AG09319 (cell line): ENCODE results near the gene ULK1.
"Not testable (repeated sequence)": the region's sequence is repeated elsewhere in the genome, so short reads cannot be mapped to it uniquely, and the experiment has no call there.

Experiments
- DNase-seq: peaks from one replicate; pipeline ENCODE4 v3.0.0-alpha.2; 2010; ENCODE audit warnings: low read depth; ENCODE audit errors: extremely low read depth
- CTCF ChIP-seq: IDR thresholded peaks from 2 replicates; pipeline ENCODE4 v1.5.1; 2011; ENCODE audit warnings: low read depth, mild to moderate bottlenecking, inconsistent platforms, low read length, moderate library complexity

The ULK1 gene

GRCh38 chr12:131871677-131872076 is 22.7 kb upstream of the ULK1 start:
- DNase-seq: no peak
- TF ChIP-seq CTCF: no peak

- DNase-seq: no peak
- TF ChIP-seq CTCF: no peak
Measured at GRCh38 chr12:131872154-131873051, 22.0 kb upstream of the ULK1 start.

GRCh38 chr12:131873293-131873692 is 21.1 kb upstream of the ULK1 start:
- no peak for TF ChIP-seq CTCF
- no peak for DNase-seq

GRCh38 chr12:131874972-131875371 is 19.4 kb upstream of the ULK1 start:
- DNase-seq: not testable (repeated sequence)

- not testable (repeated sequence) for DNase-seq
Measured at GRCh38 chr12:131877216-131877615, 17.2 kb upstream of the ULK1 start.

GRCh38 chr12:131878436-131878835 is 16.0 kb upstream of the ULK1 start:
- not testable (repeated sequence) for DNase-seq

- TF ChIP-seq CTCF: no peak
- DNase-seq: no peak
Measured at GRCh38 chr12:131882804-131883520, 11.5 kb upstream of the ULK1 start.

GRCh38 chr12:131883521-131883900 is 10.9 kb upstream of the ULK1 start:
- TF ChIP-seq CTCF: no peak
- DNase-seq: no peak

GRCh38 chr12:131885076-131885475 is 9.3 kb upstream of the ULK1 start:
- DNase-seq: not testable (repeated sequence)
